Islet precursor cell (in vitro differentiated cells): ENCODE measurements around the gene PPFIA4.
A peak's percentile ranks its signal among the peaks of the same experiment; 100 is the strongest.

Experiments used
- DNase-seq: peaks from one replicate; pipeline ENCODE4 v3.0.0-alpha.2; 2018

Gene PPFIA4

DNA sequence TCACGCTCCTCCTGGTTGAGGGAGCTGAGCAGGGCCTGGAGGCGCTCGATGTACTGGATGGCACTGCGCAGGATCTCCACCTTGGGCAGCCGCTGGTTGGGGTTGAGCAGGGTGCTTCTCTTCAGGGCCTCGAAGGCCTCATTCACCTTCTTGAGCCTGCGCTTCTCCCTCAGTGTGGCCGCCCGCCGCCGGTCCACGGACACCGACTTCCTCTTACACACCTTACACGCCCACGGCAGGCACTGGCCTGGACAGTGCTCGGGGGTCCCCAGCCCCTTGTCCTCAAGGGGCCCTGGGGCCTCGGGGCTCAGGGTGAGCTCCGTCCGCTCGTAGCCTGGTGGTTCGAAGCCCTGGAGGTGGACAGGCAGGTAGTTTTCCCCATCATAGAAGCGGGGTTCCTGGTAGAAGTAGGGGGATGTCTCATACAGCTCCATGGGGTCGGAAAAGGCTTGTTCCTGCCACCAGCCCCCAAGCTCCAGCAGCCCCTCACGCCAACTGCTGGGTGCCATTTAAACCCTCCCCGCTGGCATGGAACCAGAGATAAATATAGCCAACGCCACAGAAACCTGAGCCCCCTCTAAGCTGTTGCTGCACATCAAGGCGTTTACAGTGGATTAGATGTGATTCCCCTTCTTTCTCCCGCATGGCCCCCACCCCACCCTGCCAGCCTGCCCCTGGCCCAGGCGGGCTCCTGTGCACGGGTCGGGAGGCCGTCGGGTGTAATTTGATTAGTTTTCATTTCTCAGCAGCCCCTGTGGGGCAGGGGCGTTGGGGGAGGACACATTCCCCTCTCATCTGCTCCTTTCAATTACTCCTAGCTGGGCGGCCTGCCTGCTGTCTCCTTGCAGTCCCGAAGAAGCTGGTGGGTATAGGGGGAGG lies 59.5 kb downstream of the PPFIA4 start, which contains the start of gene MYOG:
Gene MYOG, minus strand, starts transcription at position 485 of the 879 bp plus-strand sequence. Its CDS starts 51 bp downstream, at position 434.
- DNase-seq: peak; percentile 48

DNA sequence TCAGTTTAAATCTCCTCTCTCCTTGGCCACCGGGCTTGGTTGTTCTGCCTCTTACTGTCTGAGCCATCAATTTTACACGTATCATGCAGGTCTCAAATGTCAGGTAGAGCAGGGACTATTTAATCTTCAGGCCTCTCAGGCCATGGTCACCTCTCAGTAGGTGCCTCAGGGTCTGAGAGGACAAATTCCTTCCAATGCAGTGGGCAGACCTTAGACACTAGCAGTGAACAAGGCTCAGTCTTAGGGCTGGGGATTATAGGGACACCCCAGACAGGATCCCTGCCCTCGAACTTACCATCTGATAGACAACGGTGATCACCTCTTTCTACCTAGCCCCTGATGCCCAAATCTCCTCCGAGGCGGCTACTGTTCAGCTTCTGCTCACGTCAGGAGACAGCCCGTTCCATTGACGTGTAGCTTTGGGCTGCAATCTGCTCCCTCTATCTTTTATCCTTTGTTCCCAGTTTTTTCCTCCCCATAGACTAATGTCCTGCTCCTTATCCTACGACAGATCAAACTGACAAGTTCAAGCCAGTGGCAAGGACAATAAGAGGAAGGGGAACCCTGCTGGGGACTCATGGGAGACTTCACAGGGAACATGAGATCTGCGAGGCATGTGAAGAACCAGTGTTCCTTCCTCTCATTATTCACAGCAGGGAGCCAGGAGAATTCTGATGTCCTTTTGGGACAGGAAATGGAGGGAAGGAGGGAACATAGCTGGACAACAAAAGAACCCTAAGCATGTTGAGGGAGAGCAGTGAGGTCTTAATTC lies 60.9 kb downstream of the PPFIA4 start:
- DNase-seq: peak; percentile 40

DNA sequence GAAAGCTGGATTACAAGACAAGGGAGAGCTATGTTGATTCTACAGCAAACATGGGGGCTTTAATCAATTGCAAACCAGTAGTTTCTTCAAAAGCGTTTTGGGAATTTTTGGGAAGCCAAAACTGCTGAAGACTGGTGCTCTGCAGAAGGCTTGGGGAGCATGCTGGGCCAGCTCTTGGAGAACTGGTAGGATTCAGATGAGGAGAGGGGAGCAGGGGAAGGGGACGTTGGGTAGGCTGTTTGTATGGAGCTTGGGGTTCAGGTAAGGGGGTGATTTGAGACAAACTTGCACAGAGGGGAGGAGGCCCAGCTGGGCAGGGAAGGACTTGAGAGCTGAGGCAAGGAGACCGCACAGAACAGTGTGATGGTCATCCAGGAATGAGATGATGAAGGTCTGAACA lies 62.1 kb downstream of the PPFIA4 start:
- DNase-seq: peak; percentile 27

DNA sequence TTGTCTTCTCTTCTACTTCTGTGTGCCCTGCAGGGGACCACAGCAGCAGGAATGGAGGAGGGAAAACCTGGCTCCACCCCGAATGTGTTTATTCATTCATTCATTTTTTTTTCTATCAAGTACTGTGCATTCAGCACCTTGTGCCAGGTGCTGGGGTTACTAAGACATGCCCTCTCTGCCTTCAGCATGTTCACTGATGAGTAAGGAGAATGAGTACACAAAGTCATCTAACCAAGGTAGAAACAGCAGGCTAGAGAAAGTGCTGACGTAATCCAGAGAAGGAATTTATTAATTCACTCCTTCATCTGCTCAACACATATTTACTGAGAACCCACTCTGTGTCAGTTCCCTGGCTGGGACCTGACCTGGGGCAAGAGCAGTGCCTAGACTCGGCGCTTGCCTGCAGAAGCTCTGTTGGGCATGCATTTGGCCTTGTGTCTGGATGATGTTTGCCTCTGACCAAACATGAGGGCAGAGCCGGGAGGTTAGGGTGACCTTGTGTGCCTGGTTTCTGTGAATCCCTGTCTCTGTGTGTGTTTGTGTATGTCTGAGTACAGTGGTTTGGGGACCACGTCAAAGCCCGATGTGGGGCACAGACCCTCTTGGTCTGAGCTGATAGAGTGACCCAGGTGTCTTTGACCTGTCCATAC lies 62.8 kb downstream of the PPFIA4 start:
- DNase-seq: peak; percentile 27

DNA sequence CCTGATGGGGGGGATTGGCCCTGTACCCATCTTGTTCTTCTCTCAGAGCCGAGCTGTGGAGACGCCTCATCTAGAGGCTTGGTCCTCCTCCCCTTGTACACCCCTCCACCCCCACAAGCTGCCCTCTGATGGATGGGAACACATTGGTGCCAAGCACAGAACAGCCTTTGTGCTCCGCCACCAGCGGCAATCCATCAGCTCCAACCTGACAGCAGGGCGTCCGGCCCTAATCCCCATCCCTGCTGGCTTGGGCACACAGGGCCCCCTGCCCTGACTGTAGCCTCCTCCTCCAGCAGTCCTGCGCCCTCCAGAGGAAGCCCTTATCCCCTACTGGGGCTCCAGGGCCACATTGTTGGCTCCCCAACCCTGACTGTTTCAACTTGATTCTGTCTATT lies 63.4 kb downstream of the PPFIA4 start:
- peak; percentile 45 for DNase-seq

DNA sequence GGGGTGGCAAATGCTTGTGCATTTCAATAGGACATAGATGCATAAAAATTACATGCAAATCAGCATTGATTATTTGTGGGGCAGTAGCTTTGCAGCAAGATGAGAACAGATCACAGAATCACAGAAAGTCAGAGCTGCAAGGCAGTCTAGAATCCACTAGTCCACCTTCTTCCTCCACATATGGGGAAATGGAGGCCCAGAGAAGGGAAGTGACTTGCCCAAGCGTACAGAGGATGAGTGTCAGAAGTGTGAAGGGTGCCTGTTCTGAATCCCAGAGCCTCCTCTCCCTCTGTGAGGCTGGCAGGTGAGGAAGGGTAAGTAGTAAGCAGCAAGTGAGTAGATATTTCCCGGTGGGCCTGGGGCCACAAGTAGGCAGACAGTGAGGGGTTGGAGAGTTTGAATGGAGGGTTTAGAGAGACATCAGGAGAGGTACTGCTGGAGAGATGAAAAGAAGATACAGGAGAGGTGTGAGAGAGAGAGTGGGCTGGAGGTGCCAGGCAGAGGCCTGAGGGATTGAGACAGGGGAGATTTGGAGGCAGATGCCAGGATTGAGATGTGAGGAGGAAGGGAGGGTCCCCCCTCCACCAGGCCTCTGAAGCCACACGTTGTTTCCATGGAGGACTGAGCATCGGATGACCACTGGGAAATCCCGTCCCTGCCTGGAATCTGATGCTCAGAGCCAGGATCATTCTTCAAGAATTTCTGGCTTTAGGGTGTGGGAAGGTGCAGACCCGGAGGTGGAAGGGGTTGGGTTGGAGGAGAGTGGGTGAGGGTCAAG lies 64.3 kb downstream of the PPFIA4 start:
- DNase-seq: peak; percentile 36

DNA sequence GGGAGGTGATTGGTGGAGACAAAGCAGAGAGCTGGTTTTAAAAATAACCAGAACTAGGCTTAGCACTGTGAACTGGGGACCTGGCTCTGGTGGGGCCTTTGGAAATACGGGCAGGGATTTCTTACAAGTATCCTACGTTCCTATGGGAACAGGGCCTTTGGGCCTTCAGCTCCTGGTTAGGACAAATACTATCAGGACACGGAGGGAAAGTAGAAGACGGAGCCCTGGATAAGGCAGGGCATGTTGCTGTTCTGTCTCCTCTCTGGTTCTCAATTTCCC lies 64.8 kb downstream of the PPFIA4 start:
- no peak for DNase-seq

DNA sequence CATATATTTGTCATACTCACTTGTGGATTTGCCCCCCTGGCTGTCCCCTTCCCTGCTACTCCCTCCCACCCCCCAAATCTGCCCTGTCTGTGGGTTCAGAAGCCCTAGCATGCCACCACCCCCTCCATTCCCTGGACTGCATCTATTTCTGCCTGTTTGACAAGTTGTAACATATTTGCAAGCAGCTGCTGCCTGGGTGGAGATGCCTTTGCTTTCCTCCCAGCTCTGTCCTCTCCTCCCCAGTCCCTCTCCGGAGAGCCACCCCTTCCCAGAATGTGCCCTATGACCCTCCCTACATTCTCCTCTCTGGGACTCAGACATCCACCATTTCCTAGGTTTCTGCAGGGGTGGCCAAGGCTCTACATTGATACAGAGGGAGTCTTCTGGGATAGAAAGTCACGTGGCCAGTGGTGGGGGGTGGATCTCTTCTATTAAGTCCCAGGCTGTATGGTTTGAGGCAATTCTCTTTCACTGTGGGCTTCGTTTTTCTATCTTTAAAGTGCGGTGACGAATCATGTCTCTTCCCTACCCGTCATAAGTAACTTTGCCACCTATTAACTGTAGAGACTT lies 65.6 kb downstream of the PPFIA4 start:
- peak; percentile 38 for DNase-seq

DNA sequence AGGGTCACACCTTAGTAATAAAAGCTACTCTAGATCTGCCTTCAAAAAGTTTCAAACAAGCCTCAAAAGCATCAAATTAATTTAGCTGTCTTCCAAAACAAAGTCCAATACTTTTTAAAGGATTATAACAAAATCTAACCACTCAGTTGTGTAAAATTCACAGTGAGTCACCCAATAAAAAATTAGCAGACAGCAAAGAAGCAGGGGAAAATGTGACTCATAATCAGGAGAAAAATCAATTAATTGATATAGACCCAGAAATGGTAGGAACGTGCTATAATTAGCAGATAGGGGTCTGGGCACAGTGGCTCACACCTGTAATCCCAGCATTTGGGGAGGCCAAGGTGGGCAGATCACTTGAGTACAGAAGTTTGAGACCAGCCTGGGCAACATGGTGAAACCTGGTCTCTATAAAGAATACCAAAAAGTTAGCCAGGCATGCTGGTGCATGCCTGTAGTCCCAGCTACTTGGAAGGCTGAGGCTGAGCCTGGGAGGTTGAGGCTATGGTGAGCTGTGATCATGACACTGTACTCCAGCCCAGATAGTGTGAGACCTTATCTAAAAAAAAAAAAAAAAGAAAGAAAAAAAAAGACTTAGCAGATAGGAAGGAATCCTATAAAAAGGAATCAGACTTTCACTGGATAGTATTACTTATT lies 67.6 kb downstream of the PPFIA4 start:
- DNase-seq: peak; percentile 13

DNA sequence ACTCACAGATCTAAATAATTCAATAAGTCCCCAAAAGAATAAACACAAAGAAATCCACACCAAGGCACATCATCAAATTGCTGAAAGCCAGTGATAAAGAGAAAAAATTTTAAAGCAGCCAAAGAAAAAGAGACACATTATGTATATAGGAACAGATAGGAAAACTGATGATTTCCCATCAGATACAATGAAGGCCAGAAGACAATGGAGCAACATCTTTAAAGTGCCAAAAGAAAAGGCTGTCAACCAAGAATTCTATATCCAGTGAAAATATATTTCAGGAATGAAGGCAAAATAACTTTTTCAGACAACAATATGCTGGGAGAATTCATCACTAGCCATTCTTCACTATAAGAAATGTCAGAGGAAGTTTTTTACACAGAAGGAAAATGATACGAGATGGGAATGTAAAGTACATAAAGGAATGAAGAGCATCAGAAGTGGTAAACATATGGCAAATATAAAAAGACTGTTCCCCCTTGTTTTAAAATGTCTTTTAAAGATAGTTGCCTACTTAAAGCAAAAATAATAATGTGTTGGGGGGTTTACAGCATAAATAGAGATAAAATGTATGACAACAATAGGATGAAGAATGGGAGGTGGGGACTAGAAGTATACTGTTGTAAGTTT lies 68.9 kb downstream of the PPFIA4 start:
- no peak for DNase-seq

DNA sequence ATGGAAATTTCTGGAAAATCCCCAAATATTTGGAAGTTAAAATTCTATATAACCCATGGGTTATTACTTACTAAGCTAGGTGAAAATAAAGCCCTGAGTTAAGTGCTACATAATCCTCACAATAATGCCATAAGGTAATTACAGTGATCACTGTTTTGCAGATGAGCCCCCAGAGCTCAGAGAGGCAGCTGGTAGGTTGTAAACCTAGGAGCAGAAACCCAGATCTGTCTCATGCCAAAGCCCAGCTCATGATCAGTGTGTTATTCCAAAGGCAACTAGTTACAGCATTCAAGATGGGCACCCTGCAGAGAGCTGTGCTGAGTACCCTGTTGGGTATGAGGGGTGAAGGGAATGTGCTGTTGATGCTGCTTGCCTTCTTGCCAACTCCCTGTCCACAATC lies 70.3 kb downstream of the PPFIA4 start:
- peak; percentile 14 for DNase-seq

DNA sequence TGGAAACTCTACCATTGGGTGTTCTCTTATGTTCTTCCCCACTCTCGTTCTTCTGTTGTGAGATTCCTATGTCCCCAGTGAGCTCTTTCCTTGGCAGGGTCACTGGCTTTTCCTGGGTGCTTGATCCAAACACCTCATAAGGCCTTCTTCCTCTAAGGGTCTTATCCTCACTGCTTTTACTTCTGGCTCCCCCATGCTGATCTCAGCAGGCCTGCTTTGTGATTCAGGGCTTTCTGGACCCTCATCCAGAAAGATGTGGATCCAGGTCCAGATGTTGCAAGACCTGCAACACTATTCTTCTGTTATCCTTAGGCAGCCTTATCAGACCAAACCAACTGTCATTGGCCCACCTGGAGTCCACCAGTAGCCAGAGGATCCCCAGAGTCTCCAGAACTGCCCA lies 70.7 kb downstream of the PPFIA4 start:
- no peak for DNase-seq

DNA sequence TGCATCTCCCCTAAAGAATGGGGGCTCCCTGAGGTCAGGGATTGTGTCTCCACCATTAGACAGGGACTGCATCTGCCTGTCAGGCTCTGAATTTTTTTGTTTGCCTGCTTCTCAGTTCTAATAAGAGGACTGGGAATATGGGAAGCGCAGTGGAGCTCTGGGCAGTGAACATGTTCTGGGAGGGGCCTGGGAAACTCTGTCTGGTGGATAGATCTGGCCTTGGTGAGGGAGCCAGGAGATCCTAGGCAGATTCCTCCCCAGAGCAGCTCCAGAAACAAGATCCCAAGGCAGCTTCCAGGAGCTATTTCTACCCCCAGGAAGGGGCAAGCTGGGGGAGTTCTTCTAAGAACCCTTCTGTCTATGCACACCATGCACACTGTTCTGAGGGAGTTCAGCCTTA lies 72.2 kb downstream of the PPFIA4 start:
- peak; percentile 28 for DNase-seq

DNA sequence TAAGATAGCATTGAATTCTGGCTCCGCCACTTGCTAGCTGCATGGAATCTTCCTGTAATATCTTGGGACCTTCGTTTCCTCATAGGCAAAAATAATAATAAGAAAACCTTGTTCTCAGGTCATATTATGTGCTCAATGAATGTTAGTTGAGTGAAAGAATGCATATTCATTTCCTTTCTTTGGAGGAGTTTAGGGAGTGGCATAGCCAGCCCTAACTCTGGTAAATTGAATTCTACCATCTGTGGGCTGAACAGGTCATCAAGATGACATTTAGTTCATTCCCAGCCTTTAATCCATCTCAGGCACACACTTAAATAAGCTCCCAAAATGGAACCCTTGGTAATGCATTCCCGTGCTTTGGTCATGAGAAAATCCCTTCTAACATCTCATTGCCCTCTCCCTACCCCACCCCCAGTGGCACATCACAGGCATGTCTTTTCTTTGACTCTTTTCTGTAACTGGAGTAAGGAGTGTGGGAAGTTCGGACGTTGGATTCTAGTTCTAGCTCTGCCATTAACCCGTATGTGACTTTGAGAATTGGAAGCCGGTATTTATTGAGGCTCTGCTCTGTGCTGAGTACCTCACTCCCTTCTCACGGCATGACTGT lies 72.7 kb downstream of the PPFIA4 start:
- peak; percentile 25 for DNase-seq

DNA sequence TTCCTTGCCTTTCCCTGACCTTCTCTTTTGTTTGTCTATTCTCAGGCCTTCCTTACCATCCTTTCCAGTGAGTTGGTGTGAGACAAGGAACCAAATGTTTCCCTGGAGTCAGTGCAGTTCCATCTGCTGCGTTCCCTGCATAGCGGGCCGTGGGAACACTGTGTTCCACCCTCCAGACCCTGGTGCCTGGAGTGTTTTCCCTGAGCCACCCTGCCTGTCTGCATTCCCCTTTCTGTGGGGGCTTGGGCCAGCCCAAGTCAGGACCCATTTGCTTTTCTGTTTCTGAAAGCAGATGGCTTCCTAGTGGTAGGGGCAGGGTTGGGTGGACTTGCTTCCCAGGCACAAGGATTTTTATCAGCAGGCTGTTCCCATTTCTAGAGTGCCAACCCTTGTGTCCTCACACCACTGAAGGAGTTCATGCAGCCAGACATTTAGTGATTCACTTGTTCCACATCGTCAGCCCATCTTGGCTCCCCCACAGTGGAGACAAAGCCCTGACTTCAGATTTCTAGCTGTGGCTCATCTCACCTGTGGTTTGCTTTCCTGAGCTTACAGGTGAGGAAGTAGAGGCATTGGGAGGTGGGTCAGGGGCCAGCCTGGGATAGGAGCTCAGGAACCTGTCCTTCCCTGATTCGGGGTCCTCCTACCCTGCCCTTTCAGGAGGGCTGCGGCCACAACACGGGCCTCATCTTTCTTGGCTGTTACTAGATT lies 73.7 kb downstream of the PPFIA4 start:
- DNase-seq: peak; percentile 30

DNA sequence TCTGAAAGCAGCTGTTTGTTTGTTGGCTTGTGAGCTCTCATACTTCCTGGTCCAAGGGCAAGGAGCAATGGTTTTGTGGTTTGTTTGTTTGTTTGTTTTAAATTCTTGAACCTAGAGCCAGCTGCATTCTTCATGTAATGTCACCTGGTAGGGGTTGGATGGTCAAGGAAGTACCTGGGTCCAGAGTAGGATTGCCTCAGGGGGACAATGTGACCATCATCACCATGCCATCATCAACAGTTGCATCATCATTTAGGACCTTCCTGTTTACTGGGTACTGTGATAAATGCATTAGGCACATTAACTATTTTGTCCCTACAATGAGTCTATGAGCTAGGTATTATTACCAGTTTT lies 74.2 kb downstream of the PPFIA4 start:
- DNase-seq: peak; percentile 22

DNA sequence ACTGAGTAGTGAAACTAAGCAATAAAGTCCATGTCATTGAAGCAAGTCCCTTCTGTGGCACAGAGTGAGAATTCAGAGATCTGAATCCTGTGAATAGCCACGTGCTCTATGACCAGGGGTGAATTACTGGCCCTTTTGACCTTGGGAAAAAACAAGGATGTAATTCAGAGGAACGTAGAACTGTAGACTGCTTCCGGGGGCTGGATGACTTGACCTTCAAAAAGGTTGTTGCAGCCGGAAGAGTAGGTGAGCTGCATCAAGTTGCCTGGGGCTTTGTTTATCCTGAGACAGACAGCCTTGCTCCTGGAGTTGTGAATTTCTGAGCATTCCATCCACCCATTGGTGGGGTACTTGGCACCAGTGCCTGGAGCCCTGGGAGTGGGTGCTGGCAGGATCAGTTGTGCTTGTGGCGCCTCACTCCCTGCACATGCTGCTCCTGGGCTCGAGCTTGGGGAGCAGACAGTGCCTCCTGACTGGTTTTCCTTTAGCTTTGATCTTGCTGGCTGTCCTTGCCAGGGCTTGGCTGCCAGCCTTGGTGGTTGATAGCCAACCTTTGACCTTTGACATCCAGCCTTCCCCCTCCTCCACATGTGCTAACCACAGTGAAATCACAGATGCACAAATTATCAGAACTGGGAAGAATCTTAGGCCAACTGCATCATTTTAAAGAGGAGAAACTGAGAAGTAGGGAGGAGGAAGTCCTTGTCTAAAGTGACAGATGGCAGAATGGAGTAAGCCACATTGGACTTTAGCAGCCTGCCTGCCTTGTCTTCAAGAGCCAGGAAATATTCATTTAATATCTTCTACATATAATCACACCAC lies 75.7 kb downstream of the PPFIA4 start:
- DNase-seq: peak; percentile 47

DNA sequence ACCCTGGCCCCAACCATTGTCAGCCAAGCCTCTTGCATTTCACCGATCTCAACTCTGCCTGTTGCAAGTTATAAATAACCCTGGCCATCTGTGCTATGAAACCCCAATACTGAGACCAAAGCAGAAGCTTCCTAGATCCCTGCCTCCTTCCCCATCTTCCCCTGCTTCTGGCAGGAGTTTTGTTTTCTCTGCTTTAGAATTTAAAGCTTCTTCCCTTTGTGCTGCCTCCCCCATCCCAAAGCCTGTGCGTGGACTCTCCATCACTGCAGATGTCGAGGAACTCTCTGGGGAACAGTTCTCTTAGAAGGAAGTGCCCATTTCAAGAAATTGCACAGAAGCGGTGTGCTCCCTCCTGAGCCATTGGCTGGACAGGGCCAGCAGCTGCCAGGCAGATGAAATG lies 76.9 kb downstream of the PPFIA4 start:
- peak; percentile 13 for DNase-seq

DNA sequence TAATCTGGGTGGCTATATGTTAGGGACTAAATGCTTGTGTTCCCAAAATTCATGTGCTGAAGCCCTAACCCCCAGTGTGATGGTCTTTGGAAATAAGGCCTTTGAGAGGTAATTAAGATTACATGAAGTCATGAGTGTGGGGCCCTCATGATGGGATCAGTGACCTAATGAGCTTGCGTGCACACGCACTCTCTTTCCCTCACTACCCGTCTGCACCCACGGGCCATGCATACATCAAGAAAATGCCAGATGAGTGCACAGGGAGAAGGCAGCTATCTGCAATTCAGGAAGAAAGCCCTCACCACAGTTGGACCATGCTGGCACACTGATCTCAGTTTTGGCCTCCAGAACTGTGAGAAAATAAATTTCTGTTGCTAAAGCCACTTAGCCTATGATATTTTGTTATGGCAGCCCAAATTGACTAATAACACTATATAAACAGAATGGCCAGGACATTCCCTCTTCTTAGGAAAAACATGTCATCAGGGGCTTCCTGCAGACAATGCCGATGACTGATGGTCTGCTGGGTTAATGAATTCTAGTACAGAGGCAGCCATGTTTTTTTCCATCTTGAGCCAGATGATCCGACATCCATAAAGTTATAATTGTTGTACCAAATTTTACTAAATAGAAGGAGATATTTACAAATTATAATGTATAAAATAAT lies 77.7 kb downstream of the PPFIA4 start:
- DNase-seq: peak; percentile 28
